Colonic mucosa (tissue), 4 donors: ENCODE measurements around the gene NRDC. TPM values are rescaled to one million over a fixed set of nuclear protein-coding genes. Genes with fewer than 3 reads are reported as not detected.
"Not testable (repeated sequence)": the region's sequence is repeated elsewhere in the genome, so short reads cannot be mapped to it uniquely, and the experiment has no call there.

Source experiments
- DNase-seq: peaks from one replicate; pipeline ENCODE4 v3.0.0-alpha.2; 2020
- H3K27ac ChIP-seq: fragments of 200-600 bp; one replicate; pipeline ENCODE4 v1.8.0; 2021
- H3K27me3 ChIP-seq: fragments of 200-600 bp; one replicate; pipeline ENCODE4 v1.8.0; 2021
- H3K36me3 ChIP-seq: fragments of 200-600 bp; one replicate; pipeline ENCODE4 v1.8.0; 2021
- H3K4me1 ChIP-seq: fragments of 200-600 bp; one replicate; pipeline ENCODE4 v1.8.0; 2021; ENCODE audit warnings: mild to moderate bottlenecking
- H3K4me3 ChIP-seq: fragments of 200-600 bp; one replicate; pipeline ENCODE4 v1.8.0; 2021
- H3K9ac ChIP-seq, 2 donors: one replicate each; pipeline ENCODE4 v1.7.0; 2013; ENCODE audit warnings: control low read depth in 2 of 2, low read depth in 2 of 2, low read length in 2 of 2
- H3K9me3 ChIP-seq: fragments of 200-600 bp; one replicate; pipeline ENCODE4 v1.8.0; 2021
- CTCF ChIP-seq: fragments of 200-600 bp; IDR thresholded peaks from one replicate; pipeline ENCODE4 v1.8.0; 2022; ENCODE audit warnings: antibody characterized with exemption, mild to moderate bottlenecking
- intact Hi-C: fragments of 100-400 bp; cut with DNase I; formaldehyde crosslinking; loops from one replicate; pipeline ENCODE4 v1.14.1; 2022
- total RNA-seq, 2 donors: library from RNA; stranded (reverse); fragmentation: NEBNext Ultra II Directional in 1 of 2; extraction: Animal tissue kit (Norgen Biotek cat#: 25700) in 1 of 2; gene quantifications; one replicate each; pipeline ENCODE4 v1.2.1, GENCODE V29; 2021
- donor health status: healthy.
- donor health status: DM: no; HTN: no; CAD: no.
- donor health status: DM: no; HTN: no; CAD: no.

Gene NRDC
- total RNA-seq, 2 donors from 2014 or later, result 89.0 to 108 TPM

- no peak for DNase-seq
- Histone ChIP-seq H3K27ac (no peak overlapping the region), H3K9me3 (no peaks in the 10 kb centered on the region), H3K27me3 (no peaks in the 10 kb centered on the region), H3K36me3 (no peaks in the 10 kb centered on the region), H3K4me1 (no peaks in the 10 kb centered on the region), H3K4me3 (no peak overlapping the region), H3K9ac (no peak overlapping the region)
- TF ChIP-seq CTCF, result no peak
- intact Hi-C loops, result no loop called here
Observed at GRCh38 chr1:51829058-51829457, 49.5 kb downstream of the NRDC start.

- TF ChIP-seq CTCF, result no peak
- DNase-seq, result no peak
- Histone ChIP-seq H3K4me3 (no peak overlapping the region), H3K4me1 (no peaks in the 10 kb centered on the region), H3K36me3 (peaks cover 6% of the 10 kb centered on the region), H3K27me3 (no peaks in the 10 kb centered on the region), H3K9ac (no peak overlapping the region), H3K9me3 (no peaks in the 10 kb centered on the region), H3K27ac (no peak overlapping the region)
- intact Hi-C loops, result no loop called here
Observed at GRCh38 chr1:51819810-51820209, 58.7 kb downstream of the NRDC start.

- intact Hi-C loops, H3K27ac ChIP-seq, H3K4me1 ChIP-seq, H3K4me3 ChIP-seq, DNase-seq, H3K9ac ChIP-seq, H3K27me3 ChIP-seq, H3K36me3 ChIP-seq, H3K9me3 ChIP-seq: not testable (repeated sequence)
Observed at GRCh38 chr1:51819021-51819420, 59.5 kb downstream of the NRDC start.

DNA sequence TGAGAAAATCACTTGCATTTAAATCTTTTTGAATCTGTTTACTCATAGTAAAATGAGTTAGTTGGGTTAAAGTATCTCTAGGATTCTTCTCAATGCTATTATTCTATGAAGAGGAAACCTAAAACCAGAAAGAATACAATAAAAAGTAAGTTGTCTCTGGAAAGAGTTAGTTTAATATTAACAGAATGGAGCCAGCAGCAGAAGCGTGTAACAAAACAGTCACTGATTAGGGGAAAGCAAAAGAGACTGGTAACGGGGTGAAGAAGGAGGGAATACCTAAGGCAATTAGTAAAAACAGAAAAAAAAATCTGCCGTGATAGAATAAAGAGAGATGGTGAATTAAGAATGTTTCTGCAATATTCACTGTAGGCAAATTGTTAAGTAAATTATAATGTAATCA is 60.0 kb downstream of the NRDC start:
- no peaks in the 10 kb centered on the region for H3K27me3 ChIP-seq
- H3K4me1 ChIP-seq, result no peaks in the 10 kb centered on the region
- H3K27ac ChIP-seq, result no peak overlapping the region
- H3K9ac ChIP-seq, result no peak overlapping the region
- DNase-seq, result no peak
- H3K4me3 ChIP-seq, result no peak overlapping the region
- intact Hi-C loops, result no loop called here
- no peaks in the 10 kb centered on the region for H3K9me3 ChIP-seq
- peaks cover 6% of the 10 kb centered on the region for H3K36me3 ChIP-seq
- no peak for TF ChIP-seq CTCF

DNA sequence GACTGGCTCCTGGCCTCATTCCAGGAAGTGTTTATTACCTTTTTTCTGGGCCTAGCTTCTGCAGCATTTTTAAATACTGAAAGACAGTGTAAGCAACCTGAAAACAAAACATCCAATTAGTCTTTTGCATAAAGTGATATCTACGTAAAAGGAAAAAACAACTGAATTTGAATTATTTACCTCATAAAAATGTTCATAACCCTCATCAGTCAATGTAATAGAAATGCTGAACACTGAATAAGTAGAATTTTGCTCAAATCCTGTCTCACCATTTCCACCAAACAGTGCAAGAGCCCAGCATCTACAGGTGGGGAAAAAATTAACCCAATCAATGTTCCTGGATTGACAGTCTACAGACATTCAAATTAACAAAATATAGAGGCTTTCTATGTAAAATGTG is 64.0 kb downstream of the NRDC start:
- DNase-seq, result no peak
- no peak overlapping the region for H3K27ac ChIP-seq
- peaks cover 6% of the 10 kb centered on the region for H3K36me3 ChIP-seq
- H3K4me1 ChIP-seq, result no peaks in the 10 kb centered on the region
- H3K27me3 ChIP-seq, result no peaks in the 10 kb centered on the region
- TF ChIP-seq CTCF, result no peak
- no peak overlapping the region for H3K4me3 ChIP-seq
- H3K9me3 ChIP-seq, result no peaks in the 10 kb centered on the region
- intact Hi-C loops, result no loop called here
- no peak overlapping the region for H3K9ac ChIP-seq

DNA sequence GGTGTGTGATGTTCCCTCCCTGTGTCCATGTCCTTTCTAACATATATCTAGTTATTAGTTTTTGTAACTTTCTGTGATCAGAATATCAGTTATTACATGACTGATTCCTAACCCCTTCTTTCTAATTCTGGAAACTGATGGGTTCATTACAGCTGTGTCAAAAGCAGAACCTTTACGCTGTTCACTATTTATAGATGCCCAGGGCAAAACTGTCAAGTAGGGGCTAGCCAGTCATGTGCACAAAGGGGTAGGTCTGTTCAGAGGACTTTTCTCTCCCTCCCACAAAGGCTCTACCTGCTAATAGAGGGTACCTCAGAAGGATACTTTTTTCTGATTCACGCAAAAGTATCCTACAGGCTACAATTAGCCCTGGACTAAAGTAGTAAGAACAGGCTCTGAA is 79.2 kb downstream of the NRDC start:
- intact Hi-C loops, result no loop called here
- Histone ChIP-seq H3K4me1 (no peaks in the 10 kb centered on the region), H3K27me3 (no peaks in the 10 kb centered on the region), H3K36me3 (peaks cover 4% of the 10 kb centered on the region), H3K27ac (no peak overlapping the region), H3K4me3 (no peak overlapping the region), H3K9ac (no peak overlapping the region), H3K9me3 (no peaks in the 10 kb centered on the region)
- DNase-seq, result no peak
- no peak for TF ChIP-seq CTCF
